Stimulated activated CD8-positive, alpha-beta memory T cell treated with anti-CD3 and anti-CD28 coated beads, Interleukin-7, amount 100 ng/mL, for 1 hour (primary cell): ENCODE results near the gene SPATA6L.
A peak's percentile ranks its signal among the peaks of the same experiment; 100 is the strongest.

ENCODE experiments used
- DNase-seq, 2 donors: peaks; one replicate each; pipeline ENCODE4 v3.0.0-alpha.2; 2020; ENCODE audit warnings: low read depth in 2 of 2

Gene SPATA6L, protein sequence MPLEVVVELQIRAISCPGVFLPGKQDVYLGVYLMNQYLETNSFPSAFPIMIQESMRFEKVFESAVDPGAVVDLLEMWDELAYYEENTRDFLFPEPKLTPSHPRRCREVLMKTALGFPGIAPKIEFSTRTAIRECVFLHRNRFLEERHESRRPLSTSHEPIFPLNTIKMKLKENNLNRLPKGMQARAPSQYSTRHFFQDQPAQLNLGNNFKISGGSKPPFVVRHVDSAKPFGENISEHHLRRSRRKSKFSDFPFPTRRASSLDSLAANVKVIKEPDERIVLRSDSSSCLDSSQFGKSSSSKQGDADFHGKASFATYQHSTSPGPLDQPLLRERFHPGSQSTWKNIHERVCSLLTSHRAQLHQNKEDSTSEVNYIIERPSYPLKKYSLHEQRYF

DNA sequence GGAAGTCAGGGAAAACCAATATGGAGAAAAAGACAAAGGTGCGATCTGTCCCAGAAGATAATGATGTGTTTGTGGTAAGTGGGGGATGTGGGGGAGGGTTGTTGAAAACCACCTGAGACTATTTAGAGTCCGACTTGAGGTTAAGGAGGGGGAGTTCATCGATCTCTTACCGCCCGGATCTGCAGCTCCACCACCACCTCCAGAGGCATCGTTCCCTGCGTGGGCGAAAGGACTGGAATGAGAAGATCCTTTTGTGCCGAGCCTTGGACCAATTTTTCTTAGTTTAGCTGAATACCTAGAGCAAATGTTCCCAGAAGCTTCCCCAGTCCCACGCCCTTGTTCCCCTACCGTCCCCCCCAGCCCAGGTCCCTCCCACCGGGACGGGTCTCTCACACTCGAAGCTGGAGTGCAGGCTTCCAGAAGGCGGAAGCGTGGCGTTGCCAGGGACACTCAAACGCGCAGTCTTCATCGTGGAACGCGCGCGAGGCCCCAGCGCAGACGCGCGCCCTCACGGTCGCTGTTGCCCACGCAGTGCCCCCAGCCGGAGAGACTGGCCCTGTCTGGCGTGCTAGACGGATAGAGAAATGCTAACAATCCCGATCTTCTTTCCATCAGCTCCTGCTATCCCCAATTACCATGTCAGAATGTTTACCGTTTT, at the start of gene SPATA6L:
SPATA6L (minus strand) TSS at position 439 of the 658 bp plus-strand sequence; CDS start at position 209, 230 bp downstream.
- no peak for DNase-seq

DNA sequence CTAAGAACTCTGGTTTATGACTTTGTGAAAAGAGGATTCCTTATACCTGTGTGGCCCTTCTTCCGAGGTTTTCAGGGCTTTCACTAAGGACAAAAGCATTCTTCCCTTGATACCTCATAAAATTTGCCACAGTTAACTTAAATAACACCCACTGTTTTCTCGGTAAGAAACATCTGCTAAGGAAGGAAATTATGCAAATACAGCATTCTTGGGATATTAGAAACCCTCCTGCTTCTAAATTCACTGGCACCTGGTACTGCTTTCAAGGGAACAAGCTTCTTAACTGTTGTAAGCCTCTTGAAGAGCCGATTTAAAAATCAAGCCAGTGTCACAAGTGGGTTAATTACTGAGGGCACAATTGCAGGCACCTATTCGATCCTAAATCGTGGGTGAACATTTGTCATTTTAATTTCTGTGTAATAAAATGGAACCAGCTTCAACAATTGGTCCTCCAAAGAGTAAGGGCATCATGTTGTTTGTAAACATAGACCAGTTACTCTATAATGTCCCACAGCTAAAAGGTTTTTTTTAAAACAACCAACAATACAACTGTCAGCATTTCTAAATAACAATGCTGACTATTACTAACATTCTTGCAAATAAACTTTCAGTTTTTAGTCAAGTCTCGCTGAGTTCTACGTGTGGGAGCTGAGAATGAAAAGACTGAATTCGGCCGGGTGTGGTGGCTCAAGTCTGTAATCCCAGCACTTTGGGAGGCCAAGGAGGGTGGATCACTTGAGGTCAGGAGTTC, 48.2 kb upstream of the SPATA6L start:
- no peak for DNase-seq

DNA sequence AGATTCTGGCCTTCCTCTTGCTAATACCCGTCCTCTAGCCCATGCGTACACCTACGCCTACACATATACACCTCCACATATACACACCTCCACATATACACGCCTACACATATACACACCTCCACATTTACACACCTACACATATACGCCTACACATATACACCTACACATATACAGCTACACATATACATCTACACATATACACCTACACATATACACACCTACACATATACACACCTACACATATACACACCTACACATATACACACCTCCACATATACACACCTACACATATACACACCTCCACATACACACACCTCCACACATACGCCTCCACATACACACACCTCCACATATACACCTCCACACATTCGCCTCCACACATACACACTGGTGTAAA, 47.6 kb upstream of the SPATA6L start:
- no peak for DNase-seq

DNA sequence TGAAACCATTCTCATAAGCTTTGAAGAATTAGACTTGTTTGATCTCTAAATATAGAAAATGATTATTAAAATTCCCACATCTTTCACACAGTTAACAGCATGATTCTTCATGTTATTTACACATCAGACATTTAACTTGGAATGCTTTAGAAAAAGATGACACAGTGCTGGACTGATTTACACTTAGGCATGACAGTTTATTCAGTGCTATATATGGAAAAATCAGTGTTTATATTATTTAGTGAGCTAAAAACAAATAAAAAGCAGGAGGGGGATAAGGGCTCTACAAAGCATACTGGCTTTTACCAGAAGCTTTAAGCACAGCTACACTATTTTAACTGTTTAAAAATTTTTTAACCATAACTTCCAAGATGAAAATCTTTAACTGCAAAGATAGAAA, 43.1 kb upstream of the SPATA6L start:
- DNase-seq, result no peak

DNA sequence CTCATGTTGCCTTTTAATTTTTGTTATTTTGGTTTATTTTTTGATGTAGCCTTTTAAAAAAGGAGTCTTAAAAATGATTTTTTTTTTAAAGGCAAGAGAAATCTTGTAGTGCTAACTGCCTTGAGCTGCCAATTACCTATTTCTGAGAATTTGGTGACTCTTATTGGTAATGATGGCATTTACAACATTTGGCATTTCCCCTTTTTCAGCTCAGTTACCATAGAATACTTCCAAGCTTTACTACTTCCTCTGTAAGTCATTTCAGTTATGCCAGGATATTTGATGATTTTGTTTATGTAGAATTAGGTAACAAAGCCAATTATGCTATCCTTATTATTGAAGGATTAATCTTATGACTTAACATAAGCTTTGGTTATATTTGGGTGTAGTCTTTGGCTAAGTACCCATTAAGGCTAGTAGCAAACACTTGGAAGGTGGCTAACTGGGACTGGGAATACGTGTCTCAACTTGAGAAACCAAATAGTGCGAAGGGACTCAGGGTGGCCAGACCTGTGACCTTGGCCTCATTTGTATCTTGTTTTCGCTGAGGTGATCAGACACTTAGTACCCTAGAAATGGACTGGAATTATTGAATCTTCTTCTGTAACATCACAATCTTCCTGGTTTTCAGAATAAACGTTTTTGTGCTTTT, 40.8 kb upstream of the SPATA6L start:
- DNase-seq, result no peak

DNA sequence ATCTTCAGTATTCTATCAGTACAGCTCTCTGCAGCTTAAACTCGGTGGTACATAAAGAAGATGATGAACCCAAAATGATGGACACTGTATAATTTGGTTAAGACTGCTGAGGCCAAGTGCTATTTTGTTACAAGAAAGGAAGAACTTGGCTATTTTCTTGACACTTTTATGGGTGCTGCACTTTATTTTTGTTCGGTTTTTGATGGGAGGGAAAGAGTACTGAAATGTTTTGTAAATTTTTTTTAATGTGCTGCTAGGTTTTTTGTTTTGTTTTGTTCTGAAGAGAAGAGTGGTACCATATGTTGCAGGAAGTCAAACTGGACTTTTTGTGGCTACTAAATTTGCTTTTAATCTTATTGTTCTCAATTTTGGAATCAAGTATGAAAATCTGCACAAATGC, 39.7 kb upstream of the SPATA6L start:
- DNase-seq, result no peak

DNA sequence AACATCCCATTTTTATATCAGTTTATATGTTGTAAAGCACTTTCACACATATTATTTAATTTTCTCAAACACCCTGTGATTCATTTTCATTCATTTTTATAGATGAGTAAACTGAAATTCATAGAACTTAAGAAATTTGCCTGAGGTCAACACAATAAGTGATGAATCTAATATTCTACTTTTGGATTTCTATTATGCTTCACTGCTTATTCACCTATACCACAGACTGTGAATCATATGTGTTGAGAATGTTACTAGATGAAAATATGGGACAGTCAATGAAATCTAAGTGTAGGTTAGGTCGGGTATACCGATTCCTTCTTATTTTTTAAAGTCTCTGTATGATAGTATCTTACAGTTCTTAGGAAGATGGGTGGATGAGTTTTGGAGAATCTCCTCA, 37.8 kb upstream of the SPATA6L start:
- DNase-seq, result no peak

DNA sequence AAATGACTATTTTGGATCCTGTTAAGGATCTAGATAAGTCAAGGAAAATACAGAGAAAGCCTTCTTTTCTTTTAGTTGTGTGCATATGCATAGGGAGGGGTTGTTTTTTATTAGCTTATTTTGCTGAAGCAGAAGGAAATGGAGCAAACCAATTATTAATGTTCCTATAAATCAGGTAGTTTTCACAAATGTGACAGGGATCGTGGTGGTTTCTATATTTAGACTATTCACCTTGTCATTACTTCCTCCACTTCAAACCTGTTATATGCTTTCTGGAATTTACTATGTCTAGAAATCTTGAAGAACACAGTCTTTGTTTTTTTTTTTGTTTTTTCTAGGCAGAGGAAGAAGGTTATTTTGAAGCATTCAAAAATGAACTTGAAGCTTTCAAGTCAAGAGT, 35.2 kb upstream of the SPATA6L start:
- no peak for DNase-seq

DNA sequence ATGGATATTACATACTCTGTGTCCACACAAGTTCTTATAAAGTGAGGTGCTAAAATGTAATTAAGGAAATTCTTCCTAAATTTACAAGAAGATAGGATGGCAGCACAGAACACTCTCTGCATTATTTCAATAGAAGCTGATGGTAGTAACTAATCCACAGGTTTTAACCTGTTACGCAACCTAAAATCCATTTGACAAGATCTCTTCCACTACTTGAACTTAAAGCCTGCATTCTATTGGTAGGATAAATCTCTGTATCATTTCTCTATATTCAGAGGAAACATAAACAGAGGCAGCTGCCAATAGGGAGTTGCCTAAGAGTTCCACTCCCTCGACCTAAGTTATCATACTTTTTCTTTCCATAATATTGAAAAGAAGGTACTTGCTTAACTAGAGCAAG, 34.7 kb upstream of the SPATA6L start:
- DNase-seq, result no peak

DNA sequence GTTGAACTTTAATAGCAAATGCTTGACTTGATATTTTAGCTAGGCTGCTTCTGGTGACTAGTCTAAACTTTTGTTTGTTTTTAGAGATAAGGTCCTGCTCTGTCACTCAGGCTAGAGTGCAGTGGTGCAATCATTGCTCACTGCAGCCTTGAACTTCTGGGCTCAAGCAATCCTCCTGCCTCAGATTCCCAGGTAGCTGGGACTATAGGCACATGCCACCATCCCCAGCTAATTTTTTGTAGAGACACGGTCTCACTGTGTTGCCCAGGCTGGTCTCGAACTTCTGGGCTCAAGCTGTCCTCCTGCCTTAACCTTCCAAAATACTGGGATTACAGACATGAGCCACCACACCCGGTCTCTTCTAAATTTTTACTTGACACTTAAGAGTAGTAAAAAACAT, 33.8 kb upstream of the SPATA6L start:
- DNase-seq, result no peak

DNA sequence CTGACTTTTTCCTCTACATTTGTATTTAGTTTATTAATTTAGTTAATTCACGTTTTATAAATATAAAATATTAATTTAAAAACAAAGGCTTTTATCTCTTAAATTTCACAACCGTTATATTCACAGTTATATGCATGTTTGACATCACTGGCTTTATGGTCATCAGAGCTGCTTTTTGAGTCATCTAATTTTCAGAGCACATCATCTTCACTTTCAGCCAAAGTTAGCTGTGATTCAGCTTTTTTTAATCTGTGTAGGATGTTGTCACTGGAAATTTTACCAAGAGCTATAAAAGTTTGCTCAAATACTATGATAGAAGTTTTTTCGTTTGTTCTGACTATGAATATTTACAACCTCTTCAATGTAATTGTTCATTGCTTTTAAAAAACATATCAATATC, 25.5 kb upstream of the SPATA6L start:
- DNase-seq, result no peak

DNA sequence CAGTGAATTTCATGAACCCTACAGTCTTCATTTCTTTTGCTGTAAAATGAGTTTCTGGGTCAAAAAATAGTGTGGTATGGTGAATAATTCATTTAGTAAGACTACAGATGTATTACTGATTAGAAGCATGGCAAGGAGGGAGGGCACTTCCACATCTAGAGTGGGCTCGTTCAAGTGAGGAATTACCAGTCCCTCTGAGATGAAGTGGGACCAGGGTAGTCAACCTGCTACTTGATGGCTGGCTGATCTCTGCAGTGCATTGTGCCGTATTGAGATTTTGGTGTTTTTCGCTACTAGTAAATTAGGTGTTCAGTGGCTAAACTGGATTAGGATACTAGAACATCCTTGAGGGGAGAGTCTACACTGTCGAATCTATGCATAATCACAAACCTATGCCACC, 23.9 kb upstream of the SPATA6L start:
- no peak for DNase-seq

DNA sequence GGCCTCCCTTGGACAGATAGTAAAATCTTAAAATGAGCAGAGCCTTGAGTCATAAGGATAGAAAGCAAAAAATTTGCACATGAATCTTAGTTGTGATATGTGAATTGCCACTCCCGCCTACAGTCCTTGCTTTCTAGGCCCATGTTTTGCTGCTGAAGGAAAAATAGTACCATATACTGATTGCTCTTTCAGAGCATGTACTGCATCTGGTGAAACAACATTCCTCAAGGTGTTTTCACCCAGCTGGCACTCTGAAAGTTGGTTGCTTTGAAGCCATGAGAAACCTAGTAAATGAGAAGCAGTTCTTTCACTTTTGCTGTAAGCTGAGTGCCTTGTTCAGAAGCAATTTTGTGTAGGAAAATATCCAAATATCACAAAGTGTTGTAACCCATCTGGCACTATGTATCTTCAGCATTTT, 23.4 kb upstream of the SPATA6L start:
- DNase-seq, result no peak

DNA sequence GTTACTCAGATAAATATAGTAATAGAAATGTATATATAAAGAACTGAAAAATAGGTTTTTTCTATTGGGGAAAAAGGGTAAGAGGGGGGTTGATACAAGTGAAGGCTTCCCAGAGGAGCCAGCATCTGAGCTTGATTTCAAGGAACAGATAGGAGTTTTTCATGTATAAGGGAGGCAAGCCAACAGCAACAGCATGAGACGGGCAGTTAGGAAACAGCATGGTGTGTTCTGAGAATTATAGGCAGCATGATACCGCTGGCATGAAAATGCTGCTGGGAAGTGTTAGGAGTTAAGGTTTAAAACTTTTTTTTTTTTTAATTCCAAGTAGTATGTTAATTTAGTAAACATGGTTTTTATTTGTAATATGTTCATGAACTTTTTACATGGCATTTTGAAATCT, 22.7 kb upstream of the SPATA6L start:
- no peak for DNase-seq

DNA sequence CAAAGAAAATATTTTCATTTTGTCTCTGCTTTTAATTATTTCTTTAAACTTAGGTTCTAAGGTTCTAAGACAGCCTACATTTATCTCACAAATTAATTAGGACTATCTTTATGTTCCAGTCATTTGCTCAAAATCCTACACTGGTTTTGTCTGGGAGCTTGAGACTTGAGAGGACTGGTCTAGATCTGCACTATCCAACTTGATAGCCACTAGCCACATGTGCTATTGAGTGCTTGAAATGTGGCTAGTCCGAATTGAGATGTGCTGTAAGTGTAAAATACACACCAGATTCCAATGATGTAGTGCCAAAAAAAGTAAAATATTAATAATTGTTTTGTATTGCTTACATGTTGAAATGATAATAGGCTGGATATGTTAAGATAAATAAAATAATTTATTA, 20.3 kb upstream of the SPATA6L start:
- DNase-seq, result no peak

DNA sequence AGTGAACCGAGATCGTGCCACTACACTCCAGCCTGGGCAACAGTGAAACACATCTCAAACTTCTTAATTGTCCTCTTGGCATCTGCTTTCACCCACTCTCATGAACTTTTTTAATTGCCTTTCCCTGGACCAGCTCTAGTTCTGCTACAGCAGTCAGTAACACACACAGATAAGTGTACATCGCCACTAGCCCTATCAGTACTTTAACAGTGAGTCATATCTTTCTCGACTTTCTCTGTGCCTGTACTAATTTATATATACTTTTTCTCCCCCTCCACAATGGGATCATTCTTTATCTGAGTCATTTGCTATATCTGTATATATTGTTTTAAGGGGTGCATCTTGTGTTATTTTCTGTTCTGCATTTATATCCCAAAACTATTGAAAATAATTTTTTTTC, 19.8 kb upstream of the SPATA6L start:
- no peak for DNase-seq

DNA sequence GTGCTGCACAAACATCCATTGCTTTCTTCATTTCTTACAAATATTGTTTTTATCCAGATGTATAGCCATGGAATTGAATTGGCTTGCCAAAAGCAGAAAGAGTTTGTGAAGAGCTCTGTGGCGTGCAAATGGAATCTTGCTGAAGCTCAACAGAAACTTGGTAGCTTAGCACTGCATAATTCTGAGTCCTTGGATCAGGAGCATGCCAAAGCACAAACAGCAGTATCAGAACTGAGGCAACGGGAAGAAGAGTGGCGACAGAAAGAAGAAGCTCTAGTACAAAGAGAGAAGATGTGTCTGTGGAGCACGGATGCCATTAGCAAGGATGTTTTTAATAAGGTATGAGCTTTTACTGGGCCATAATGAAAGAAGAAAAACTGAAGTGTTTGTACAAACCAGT, 18.5 kb upstream of the SPATA6L start:
- DNase-seq, result no peak

DNA sequence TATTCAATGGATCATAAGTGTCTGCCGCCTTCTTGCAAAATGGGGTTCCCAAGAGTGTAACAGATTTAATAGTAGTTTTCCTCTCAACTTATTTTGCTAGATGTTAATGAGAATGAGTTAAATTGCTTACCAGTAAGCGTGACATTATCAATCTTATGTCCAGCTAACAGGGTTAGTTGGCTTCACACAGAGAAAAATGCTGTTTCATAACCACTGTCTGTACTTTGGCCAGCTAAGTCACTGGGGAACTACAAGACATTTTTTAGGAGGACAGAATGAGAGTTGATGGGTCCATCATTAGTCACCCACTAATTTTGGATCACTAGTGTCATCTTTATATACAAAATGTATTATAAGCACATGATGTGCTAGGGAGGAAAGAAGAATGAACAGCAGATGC, 14.5 kb upstream of the SPATA6L start:
- no peak for DNase-seq

DNA sequence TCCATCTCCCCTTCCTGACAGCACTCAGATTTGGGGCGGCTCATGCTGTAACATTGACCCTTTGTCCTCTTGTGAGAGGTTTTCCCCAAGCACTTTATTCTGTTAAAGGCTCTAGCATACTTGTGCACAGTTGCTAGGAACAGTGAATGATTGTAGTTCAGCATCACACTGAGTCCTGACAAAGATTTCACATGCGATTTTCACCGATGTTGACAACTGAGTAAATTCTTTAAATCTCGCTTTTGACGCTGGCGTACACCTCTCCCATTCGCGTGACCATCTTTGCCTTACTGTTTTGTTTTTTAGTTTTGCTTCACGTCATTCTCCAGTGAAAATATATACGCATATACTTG, 13.9 kb upstream of the SPATA6L start:
- no peak for DNase-seq

DNA sequence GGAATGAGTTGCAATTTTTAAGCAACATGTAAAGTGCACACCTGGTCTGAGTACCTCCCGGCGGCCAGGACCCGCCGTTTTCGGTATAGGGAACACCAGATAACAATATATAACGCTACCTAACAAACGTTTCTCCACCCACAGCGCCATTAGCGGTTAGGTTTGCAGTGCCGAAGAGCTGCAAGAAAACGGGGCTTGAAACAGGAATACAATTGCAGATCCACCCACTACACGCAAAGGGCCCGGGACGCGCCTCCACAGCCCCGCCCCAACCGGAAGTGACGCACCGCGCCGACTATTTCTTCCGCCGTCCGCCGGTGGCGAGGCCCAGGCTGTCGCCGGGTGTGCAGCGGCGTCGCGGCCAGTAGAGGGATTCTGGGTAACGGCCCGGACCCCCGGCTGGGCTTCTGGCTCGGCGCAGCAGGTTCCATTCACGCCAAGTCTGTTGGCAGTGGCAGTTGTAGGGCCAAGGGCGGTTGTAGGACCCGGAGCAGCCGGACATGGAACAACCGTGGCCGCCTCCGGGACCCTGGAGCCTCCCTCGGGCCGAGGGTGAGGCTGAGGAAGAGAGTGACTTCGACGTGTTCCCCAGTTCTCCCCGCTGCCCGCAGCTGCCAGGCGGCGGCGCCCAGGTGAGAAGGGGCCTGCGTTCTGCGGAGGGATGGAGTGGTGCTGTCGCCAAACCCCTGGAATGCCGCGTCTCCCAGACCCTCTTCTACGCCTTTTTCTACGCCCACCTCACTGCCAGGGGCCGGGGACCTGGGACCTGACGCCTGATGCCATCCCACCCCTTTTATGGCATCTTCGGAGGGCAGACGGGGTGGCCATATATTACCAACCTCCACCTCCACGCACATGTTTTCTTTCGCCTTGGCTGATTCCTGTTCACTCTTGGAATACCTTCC, 13.2 kb upstream of the SPATA6L start, which contains the start of gene CDC37L1:
CDC37L1 (plus strand) TSS at position 302 of the 905 bp plus-strand sequence; CDS start at position 501, 199 bp downstream.
- peak; percentile 99 for DNase-seq

DNA sequence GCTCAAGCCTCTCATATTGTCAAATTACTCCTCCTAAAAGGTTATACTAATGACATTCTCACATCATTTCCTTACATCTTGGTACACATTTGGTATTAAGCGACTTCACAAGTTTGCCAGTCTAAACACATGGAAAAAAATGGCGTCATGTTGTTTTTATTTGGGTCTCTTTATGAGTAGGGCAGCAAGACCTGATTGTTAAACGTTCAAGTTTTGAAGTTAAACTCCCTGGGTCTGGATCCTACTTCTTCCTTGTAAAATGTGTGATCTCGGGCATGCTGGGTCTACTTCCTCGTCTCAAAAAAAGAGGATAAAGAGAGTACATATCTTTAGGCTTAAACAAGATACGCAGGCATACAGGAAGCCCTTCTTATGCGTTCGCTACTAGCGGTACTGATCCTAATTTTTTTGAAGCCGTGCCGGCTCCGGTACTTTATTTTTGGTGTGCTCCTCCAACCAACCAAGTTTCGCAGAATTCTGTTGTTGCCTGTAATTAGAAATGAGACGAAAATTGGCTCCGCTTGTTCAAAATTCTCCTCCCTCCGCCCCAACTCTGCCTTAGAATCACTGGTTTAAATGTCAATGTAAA, 12.5 kb upstream of the SPATA6L start:
- no peak for DNase-seq
